Progenitor cell of endocrine pancreas (in vitro differentiated cells): ENCODE results near the gene MRPL51. TPM values are rescaled to one million over a fixed set of nuclear protein-coding genes. Genes with fewer than 3 reads are reported as not detected.

Source experiments
- DNase-seq: peaks from one replicate; pipeline ENCODE4 v3.0.0; 2021; ENCODE audit warnings: low spot score; ENCODE audit not compliant: unreplicated experiment
- H3K27ac Mint-ChIP-seq: 2 replicates; pipeline ENCODE4 v1.8.0; 2021; ENCODE audit warnings: mild to moderate bottlenecking, moderate library complexity, mixed read lengths
- H3K27me3 Mint-ChIP-seq: 2 replicates; pipeline ENCODE4 v1.8.0; 2021; ENCODE audit warnings: mixed read lengths
- H3K36me3 Mint-ChIP-seq: 2 replicates; pipeline ENCODE4 v1.8.0; 2022; ENCODE audit warnings: mixed read lengths; ENCODE audit not compliant: insufficient read depth
- H3K4me1 Mint-ChIP-seq: 2 replicates; pipeline ENCODE4 v1.8.0; 2021; ENCODE audit warnings: low read depth, mixed read lengths
- H3K4me3 Mint-ChIP-seq: 2 replicates; pipeline ENCODE4 v1.8.0; 2021; ENCODE audit warnings: low read depth, mild to moderate bottlenecking, moderate library complexity, mixed read lengths
- H3K9me3 Mint-ChIP-seq: 2 replicates; pipeline ENCODE4 v1.8.0; 2021; ENCODE audit warnings: low read depth, mixed read lengths
- long read RNA-seq: library from polyadenylated mRNA; unstranded; transcript quantifications from one replicate; pipeline ENCODE4 v2.0.0, GENCODE V29; 2020
- total RNA-seq: library from RNA; stranded (reverse); gene quantifications from 2 replicates; pipeline ENCODE4 v1.2.1, GENCODE V29; 2021
- TF ChIP-seq, protein P1 (sequence below): fragments of 200-600 bp; sonication (generic); IDR thresholded peaks from one replicate; pipeline ENCODE4 v1.5.0; 2021; ENCODE audit warnings: antibody characterized with exemption, mild to moderate bottlenecking; ENCODE audit not compliant: unreplicated experiment

The MRPL51 gene
- 279 and 297 TPM in 2 replicates for total RNA-seq
- long read RNA-seq, transcript MRPL51-201 (3 exons, 1,234 nt) = major isoform, 59 of 70 reads
- long read RNA-seq, partial matches to known transcripts = 1 of 70 reads
- long read RNA-seq, other reads (novel, unspliced or antisense) = 4 of 70 reads

DNA sequence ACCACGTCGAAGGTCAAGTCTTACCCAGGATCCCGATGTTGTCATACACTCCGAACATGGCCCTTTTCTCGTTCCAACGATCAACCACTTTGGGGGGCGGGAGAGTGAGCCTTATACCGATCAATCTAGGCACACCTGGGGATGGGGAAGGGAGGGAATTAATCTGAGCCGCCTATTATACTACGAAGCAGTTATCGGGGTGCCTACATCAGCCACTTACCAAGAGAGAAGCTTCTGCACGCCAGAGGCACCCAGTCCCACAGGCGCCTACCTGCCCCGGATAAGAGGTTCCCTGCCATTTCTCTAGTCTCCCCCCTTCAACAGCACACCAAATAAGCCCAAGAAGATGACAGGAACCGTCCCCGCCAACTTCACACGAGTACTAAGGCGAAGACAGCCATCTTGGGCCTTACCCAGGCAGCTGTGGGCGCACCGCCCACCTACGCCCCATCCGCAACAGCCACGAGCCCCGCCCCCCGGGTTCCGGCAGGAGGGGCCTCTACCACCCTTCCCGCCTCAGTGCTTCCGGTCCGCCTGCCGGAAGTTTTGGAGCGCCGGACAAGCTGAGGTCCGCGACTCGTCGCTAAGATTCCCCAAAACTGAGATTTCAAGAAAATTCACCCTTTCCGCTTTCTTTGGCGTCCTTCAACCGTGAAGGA lies at the start of gene MRPL51:
TSS of gene MRPL51 (minus strand) at position 425 of the 659 bp plus-strand sequence. CDS start at position 299, 126 bp downstream.
- H3K4me3 Mint-ChIP-seq = peak within 1 kb of the TSS; percentile 88
- H3K4me1 Mint-ChIP-seq = peaks cover 22% of the 10 kb centered on the region
- H3K9me3 Mint-ChIP-seq = no peaks in the 10 kb centered on the region
- H3K27ac Mint-ChIP-seq = peak within 1 kb of the TSS; percentile 98
- H3K27me3 Mint-ChIP-seq = peaks cover under 1% of the 10 kb centered on the region
- TF ChIP-seq, protein P1, sequence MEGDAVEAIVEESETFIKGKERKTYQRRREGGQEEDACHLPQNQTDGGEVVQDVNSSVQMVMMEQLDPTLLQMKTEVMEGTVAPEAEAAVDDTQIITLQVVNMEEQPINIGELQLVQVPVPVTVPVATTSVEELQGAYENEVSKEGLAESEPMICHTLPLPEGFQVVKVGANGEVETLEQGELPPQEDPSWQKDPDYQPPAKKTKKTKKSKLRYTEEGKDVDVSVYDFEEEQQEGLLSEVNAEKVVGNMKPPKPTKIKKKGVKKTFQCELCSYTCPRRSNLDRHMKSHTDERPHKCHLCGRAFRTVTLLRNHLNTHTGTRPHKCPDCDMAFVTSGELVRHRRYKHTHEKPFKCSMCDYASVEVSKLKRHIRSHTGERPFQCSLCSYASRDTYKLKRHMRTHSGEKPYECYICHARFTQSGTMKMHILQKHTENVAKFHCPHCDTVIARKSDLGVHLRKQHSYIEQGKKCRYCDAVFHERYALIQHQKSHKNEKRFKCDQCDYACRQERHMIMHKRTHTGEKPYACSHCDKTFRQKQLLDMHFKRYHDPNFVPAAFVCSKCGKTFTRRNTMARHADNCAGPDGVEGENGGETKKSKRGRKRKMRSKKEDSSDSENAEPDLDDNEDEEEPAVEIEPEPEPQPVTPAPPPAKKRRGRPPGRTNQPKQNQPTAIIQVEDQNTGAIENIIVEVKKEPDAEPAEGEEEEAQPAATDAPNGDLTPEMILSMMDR = no peak
- peak; percentile 99 for DNase-seq
- H3K36me3 Mint-ChIP-seq = peaks cover 5% of the 10 kb centered on the region

DNA sequence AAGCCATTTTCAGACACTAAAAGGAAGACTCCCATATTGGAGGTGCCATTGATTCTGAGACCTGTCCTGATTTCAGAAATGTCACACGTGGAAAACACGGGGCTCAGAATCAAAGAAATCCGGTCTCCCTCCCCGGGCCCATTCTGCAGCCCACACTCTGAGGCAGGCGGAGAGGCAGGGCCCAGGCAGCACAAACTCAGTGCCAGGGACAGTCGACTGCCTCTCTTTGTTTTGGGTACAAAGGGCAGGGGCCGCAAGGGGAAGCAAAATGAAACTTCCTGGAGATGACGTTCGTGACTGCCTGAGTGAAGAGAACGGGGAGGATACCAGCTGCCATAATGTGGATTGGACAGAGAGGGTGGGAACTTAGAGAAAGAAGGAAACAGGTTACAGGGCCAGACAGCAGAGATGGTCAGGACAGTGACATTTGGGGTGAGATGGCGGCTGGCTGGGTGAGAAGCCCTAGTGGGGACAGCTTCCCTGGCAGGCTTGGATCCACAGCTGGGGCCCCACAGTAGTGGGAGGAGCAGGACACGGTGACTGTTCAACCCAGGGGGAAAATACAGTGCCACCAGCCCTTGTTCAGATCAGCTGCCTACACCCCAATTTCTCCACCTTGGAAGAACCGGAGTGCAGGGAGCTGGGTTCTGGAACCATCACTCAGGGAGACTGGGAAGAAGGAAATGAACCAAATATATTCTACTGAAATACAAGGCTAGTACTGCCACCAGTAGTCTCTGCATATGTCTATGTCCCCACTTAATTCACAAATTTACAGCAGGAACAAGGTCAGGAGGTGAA lies 49.3 kb upstream of the MRPL51 start:
- no peak for DNase-seq
- TF ChIP-seq, protein P1 = no peak
- no peaks in the 10 kb centered on the region for H3K9me3 Mint-ChIP-seq
- peaks cover 22% of the 10 kb centered on the region for H3K36me3 Mint-ChIP-seq
- H3K27ac Mint-ChIP-seq = no peak overlapping the region
- no peaks in the 10 kb centered on the region for H3K27me3 Mint-ChIP-seq
- peaks cover 8% of the 10 kb centered on the region for H3K4me1 Mint-ChIP-seq
- H3K4me3 Mint-ChIP-seq = no peak overlapping the region

DNA sequence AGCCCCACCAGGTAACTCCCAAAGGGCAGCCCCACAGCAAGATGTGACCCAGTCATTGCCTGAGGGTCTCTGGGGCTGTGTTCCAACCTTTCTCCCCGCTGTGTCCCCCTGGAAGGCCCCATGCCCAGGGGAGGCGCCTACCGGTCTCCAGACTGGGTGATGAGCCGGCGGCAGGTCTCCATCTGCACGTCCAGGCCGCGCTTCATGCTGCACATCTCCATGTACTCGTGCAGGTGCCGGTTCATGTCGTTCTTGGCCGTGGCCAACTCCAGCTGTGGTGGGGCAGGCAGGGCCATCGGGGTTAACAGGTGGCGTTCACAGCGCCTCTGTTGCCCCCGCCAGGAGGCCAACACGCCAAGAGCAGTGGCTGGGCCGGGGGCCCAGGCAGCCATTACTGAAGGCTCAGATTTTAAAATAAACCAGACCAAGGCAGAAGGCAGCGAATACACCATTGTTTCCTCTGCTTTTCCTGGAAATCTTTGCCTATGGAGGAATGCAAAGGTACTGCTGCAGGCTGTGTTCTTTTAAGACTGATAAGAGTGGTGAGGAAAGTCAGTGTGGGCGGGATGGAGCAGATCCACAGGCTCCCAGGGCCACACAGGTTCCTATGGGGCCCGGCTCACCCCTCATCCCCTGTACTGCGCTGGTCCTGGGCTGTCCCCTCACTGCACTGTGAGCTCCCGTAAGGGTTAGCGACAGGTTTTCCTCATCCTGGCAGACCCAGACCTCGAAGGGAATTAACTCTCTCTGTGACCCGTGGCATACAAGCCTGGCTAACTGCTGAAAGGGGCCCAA lies 48.5 kb upstream of the MRPL51 start:
- DNase-seq = no peak
- Mint-ChIP-seq H3K36me3 (peaks cover 23% of the 10 kb centered on the region), H3K4me1 (peaks cover 8% of the 10 kb centered on the region), H3K27me3 (no peaks in the 10 kb centered on the region), H3K4me3 (no peak overlapping the region), H3K27ac (peak overlapping the region; percentile 49), H3K9me3 (no peaks in the 10 kb centered on the region)
- TF ChIP-seq, protein P1 = no peak

DNA sequence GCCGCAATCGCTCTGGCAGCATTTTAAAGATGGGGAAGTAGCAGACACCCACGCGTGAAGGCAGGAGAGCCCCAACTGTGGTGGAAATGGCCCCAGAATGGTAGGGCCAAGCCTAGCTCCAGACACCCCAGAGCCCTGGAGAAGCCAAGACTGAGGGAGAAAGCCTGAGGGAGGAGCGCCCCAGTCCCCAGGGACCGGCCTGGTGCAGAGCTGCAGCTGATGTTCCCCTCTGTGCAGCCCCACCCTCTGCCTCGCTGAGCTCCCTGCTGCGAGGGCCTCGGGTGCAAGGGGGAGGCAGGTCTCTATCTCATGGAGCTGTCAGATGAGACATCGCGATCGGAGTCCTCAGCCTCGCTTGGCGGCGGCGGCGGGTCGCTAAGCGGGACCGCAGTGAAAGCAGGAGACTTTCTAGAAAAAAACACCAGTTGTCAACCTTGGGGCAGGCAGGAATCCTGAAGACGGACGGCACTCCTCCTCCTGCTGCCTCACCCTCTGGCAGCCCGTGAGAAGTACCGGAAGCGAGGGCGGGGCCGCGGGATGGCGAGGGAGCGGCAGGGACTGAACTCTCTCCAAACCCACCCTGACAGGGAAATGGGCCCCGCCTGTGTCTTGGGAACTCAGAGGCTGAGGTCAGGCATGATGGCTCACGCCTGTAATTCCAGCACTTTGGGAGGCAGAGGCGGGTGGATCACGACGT lies 47.3 kb upstream of the MRPL51 start:
- Mint-ChIP-seq H3K36me3 (peaks cover 20% of the 10 kb centered on the region), H3K4me1 (peaks cover 18% of the 10 kb centered on the region), H3K4me3 (no peak overlapping the region), H3K9me3 (no peaks in the 10 kb centered on the region), H3K27me3 (no peaks in the 10 kb centered on the region), H3K27ac (peak overlapping the region; percentile 54)
- TF ChIP-seq, protein P1 = no peak
- DNase-seq = no peak
